Measurements from ENCODE around the gene AGTR1. TPM values are rescaled to one million over a fixed set of nuclear protein-coding genes. Genes with fewer than 3 reads are reported as not detected.

AGTR1 gene
- total and polyA plus RNA-seq, 2 of the 13 experiments (the other 11 are each of a cell fraction or from before 2014, with no cell fraction given) = 0.64 to 1.5 TPM

DNA sequence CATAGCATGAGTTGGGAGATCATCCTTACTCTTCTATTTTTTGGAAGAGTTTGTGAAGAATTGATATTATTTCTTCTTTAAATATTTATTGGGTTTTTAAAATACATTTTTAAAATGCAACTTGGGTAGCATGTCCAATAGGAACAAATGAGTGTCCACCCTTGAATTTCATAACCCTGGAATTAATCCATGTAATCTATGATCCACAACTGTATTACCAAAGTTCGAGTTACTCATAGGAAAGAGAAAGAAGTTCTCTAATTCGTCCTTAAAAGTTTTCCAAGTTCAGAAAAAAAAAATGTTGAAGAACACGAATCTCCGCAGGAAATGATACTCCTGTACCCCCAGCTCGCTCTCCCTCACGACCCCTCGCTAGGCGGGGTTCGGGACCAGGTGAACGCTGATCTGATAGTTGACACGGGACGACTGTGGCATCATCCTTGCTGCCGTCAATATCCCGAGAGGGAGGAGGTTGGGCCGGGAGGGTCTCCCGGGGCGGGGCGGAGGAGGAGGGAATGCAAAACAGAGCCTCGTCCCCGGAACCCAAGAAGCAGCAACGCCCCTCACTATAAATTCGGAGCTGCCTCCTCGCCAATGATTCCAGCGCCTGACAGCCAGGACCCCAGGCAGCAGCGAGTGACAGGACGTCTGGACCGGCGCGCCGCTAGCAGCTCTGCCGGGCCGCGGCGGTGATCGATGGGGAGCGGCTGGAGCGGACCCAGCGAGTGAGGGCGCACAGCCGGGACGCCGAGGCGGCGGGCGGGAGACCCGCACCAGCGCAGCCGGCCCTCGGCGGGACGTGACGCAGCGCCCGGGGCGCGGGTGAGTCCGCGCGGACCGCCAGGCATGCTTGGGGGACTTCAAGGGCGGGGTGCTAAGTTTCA, at the start of gene AGTR1 (continued):
- TF ChIP-seq, protein P1, sequence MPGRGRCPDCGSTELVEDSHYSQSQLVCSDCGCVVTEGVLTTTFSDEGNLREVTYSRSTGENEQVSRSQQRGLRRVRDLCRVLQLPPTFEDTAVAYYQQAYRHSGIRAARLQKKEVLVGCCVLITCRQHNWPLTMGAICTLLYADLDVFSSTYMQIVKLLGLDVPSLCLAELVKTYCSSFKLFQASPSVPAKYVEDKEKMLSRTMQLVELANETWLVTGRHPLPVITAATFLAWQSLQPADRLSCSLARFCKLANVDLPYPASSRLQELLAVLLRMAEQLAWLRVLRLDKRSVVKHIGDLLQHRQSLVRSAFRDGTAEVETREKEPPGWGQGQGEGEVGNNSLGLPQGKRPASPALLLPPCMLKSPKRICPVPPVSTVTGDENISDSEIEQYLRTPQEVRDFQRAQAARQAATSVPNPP (CRISPR knock-in tag; IDR thresholded peaks at IDR 0.05) = 0 out of 2 replicates have a peak, but pooled peaks have one; percentile 24
- TF ChIP-seq, protein P2, sequence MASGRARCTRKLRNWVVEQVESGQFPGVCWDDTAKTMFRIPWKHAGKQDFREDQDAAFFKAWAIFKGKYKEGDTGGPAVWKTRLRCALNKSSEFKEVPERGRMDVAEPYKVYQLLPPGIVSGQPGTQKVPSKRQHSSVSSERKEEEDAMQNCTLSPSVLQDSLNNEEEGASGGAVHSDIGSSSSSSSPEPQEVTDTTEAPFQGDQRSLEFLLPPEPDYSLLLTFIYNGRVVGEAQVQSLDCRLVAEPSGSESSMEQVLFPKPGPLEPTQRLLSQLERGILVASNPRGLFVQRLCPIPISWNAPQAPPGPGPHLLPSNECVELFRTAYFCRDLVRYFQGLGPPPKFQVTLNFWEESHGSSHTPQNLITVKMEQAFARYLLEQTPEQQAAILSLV (CRISPR knock-in tag; IDR thresholded peaks at IDR 0.05; ENCODE audit: borderline replicate concordance) = no peak
- TF ChIP-seq SAP130 (CRISPR knock-in tag; IDR thresholded peaks at IDR 0.05; ENCODE audit: low read depth) = 0 out of 2 replicates have a peak, but pooled peaks have one; percentile 12
- TF ChIP-seq NONO (IDR thresholded peaks at IDR 0.05) = no peak
- 0 out of 2 replicates have a peak, but pooled peaks have one; percentile 27 for TF ChIP-seq NONO (CRISPR knock-in tag; conservative IDR thresholded peaks at IDR 0.05)
- no peak for TF ChIP-seq ZFAT (CRISPR knock-in tag; conservative IDR thresholded peaks at IDR 0.05)
- TF ChIP-seq HOXA5 (CRISPR knock-in tag; IDR thresholded peaks at IDR 0.05) = no peak
- TF ChIP-seq ZSCAN30 (CRISPR knock-in tag; IDR thresholded peaks at IDR 0.05) = no peak
- TF ChIP-seq ZNF589 (CRISPR knock-in tag; conservative IDR thresholded peaks at IDR 0.05) = no peak
- 0 out of 2 replicates have a peak, but pooled peaks have one; percentile 41 for TF ChIP-seq ZNF761 (CRISPR knock-in tag; conservative IDR thresholded peaks at IDR 0.05)
- TF ChIP-seq ZNF672 (CRISPR knock-in tag; IDR thresholded peaks at IDR 0.05) = no peak
- TF ChIP-seq FOXA3 (CRISPR knock-in tag; IDR thresholded peaks at IDR 0.05) = no peak
- no peak for TF ChIP-seq ZNF724P (CRISPR knock-in tag; IDR thresholded peaks at IDR 0.05; ENCODE audit: borderline replicate concordance)
- no peak for TF ChIP-seq ZNF775 (CRISPR knock-in tag; IDR thresholded peaks at IDR 0.05; ENCODE audit: borderline replicate concordance)
- no peak for TF ChIP-seq ZNF749 (CRISPR knock-in tag; IDR thresholded peaks at IDR 0.05; ENCODE audit: borderline replicate concordance)
- no peak for TF ChIP-seq STAT5B (CRISPR knock-in tag; IDR thresholded peaks at IDR 0.05)
- no peak; the same call in 1 of the 2 replicates for TF ChIP-seq ZIK1 (CRISPR knock-in tag; IDR thresholded peaks at IDR 0.05; ENCODE audit: borderline replicate concordance, low read depth)
- TF ChIP-seq TOPORS (CRISPR knock-in tag; IDR thresholded peaks at IDR 0.05) = no peak
- TF ChIP-seq ZFX (CRISPR knock-in tag; IDR thresholded peaks at IDR 0.05; ENCODE audit: low read depth) = peak; percentile 48; the same call in 1 of the 2 replicates
- no peak for TF ChIP-seq KLF16 (CRISPR knock-in tag; IDR thresholded peaks at IDR 0.05)
- TF ChIP-seq, protein P3, sequence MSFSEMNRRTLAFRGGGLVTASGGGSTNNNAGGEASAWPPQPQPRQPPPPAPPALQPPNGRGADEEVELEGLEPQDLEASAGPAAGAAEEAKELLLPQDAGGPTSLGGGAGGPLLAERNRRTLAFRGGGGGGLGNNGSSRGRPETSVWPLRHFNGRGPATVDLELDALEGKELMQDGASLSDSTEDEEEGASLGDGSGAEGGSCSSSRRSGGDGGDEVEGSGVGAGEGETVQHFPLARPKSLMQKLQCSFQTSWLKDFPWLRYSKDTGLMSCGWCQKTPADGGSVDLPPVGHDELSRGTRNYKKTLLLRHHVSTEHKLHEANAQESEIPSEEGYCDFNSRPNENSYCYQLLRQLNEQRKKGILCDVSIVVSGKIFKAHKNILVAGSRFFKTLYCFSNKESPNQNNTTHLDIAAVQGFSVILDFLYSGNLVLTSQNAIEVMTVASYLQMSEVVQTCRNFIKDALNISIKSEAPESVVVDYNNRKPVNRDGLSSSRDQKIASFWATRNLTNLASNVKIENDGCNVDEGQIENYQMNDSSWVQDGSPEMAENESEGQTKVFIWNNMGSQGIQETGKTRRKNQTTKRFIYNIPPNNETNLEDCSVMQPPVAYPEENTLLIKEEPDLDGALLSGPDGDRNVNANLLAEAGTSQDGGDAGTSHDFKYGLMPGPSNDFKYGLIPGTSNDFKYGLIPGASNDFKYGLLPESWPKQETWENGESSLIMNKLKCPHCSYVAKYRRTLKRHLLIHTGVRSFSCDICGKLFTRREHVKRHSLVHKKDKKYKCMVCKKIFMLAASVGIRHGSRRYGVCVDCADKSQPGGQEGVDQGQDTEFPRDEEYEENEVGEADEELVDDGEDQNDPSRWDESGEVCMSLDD (CRISPR knock-in tag; IDR thresholded peaks at IDR 0.05; ENCODE audit: borderline replicate concordance) = no peak
- peak; percentile 44; the same call in 1 of the 2 replicates for TF ChIP-seq ZNF777 (CRISPR knock-in tag; IDR thresholded peaks at IDR 0.05)
- TF ChIP-seq, protein P4, sequence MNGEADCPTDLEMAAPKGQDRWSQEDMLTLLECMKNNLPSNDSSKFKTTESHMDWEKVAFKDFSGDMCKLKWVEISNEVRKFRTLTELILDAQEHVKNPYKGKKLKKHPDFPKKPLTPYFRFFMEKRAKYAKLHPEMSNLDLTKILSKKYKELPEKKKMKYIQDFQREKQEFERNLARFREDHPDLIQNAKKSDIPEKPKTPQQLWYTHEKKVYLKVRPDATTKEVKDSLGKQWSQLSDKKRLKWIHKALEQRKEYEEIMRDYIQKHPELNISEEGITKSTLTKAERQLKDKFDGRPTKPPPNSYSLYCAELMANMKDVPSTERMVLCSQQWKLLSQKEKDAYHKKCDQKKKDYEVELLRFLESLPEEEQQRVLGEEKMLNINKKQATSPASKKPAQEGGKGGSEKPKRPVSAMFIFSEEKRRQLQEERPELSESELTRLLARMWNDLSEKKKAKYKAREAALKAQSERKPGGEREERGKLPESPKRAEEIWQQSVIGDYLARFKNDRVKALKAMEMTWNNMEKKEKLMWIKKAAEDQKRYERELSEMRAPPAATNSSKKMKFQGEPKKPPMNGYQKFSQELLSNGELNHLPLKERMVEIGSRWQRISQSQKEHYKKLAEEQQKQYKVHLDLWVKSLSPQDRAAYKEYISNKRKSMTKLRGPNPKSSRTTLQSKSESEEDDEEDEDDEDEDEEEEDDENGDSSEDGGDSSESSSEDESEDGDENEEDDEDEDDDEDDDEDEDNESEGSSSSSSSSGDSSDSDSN (CRISPR knock-in tag; IDR thresholded peaks at IDR 0.05) = peak; percentile 97
